Epithelial cell of prostate (primary cell): ENCODE results near the gene ARNT2.
A peak's percentile ranks its signal among the peaks of the same experiment; 100 is the strongest.

Experiments used
- DNase-seq: peaks from one replicate; pipeline ENCODE4 v3.0.0-alpha.2; 2011; ENCODE audit warnings: low read depth, low spot score
- H3K27ac ChIP-seq: fragments of 450-650 bp; 2 replicates; pipeline ENCODE4 v1.5.1; 2017; ENCODE audit warnings: mild to moderate bottlenecking

ARNT2 gene

DNA sequence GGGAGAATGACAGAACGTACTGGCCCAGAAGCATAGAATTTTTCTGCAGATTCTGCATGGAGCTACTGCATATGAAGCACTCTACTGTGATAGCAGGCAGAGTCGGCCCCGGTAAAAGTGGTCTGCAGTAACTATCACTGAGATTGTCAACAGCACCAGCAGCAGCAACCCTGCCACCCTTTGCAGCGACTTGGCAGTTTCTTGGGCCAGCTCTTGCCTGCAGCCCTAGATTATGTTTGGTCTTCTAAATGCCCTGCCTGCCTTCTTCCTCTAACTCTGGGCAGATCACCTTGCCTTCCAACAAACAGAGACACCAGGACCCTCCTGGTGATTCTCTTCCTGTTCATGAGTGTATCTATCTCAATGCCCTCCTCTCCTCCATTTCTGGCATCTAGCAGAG lies 161.8 kb downstream of the ARNT2 start:
- H3K27ac ChIP-seq: no peak overlapping the region
- no peak for DNase-seq

DNA sequence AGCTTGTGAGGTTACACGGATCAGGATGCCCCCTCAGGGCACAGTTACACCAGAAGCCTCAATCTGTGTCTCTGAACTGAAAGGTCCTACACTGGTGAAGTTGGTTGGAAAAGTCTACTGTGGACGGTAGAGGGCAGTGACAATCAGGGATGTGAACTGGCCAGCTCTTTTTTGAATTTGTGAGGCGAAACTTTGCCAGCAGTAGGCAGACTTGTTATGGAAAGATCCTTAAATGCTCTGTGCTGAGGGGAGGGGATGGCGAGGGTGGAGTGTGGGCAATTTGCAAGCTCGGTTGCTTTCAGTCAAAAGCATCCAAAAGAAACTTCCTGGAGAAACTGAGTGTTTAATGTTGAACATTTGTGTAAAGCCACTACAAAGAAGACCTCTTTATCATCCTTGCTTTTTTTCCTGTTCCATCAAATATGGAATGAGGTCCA lies 163.6 kb downstream of the ARNT2 start:
- H3K27ac ChIP-seq: peak overlapping the region; percentile 16
- peak; percentile 22 for DNase-seq

DNA sequence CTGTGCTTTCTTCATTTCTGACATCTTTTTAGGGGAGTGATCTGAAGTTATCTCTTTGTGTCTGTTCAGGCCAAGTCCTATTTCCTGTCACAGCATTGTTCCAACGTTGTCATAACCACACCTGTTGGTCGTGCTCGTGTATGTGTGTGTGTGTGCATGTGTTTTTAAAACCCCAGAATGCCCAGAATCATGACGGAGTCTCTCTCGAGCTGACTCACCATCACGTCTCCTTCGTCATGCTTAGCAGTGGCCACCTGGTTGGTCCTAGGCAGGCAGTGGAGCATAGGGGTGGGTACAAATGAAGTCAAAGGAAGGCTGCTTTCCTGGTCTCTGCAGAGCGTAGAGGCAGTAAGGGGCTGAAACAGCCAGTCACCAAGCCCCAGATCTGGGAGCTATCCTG lies 164.1 kb downstream of the ARNT2 start:
- DNase-seq: peak; percentile 16
- peak overlapping the region; percentile 16 for H3K27ac ChIP-seq

DNA sequence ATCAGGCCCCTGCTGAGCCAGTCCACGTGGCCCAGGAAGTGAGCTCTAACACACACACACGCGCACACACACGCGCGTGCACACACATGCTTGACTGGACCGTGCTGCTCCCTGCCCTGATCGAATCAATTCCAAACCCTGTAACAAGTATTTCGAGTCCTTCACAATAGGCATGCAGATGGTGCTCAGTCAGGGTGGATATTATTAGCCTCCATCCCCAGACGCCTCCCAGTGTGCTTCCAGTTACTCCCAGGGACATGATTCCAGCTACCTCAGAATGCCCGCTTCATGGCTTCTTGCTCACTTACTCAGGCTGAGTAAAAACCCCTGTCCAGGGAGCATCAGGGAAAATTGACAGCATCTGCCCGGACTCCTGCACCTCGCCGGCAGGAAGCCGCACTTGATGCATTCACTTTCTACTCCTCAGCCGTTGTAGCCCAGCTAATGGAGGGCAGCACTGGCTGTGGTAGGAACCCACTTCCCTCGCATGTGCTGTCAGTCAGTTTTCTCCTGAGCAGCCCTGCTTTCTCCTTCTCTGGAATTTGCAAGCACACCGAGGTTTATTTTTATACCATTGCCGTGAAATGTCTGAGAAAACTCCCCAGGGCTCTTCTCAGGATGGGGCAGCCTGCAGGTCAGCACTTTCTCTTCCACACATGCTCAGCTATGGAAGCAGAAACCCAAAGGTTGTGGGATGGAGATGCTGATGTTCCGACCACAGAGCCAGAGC lies 164.9 kb downstream of the ARNT2 start:
- H3K27ac ChIP-seq: no peak overlapping the region
- DNase-seq: no peak

- DNase-seq: no peak
- no peak overlapping the region for H3K27ac ChIP-seq
These were observed 165.5 kb downstream of the ARNT2 start for GRCh38 chr15:80569656-80570055.

DNA sequence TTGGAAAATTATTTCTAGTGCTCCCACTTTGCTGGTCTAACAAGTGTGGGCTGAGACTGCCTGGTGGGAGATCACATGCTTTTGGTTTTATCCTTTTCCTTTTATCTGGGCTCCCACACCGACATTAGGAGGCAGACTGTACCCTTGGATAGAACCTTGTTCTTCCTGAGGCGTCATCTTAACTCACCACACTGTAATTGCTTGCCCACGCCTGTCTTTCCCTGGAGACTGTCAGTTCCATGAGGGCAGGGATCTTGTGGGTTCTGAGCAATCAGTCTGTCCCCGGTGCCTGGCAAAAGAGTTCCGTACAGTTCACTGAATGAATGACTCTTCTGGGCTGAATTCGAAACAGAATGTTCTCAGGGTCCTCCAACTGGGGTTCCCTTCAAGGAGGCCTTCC lies 166.4 kb downstream of the ARNT2 start:
- no peak for DNase-seq
- no peak overlapping the region for H3K27ac ChIP-seq

DNA sequence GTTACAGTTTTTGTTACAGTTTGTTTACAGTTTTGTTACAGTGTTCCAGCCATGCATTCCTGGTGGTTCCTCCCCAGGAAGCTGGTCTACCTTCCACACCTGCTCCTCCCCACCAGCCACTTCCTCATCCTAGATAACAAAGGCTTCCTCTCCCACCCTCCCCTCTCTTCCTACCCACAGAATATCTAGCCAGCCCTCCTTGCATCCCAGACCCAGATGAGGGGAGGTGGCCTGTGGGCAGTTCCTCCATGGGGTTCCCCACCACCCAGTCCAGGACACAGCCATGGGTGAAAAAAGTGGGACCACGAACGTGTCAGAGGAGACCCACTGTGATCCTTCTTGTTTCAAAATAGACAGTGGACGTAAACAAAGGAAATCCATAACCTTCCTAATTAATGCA lies 168.2 kb downstream of the ARNT2 start:
- H3K27ac ChIP-seq: no peak overlapping the region
- DNase-seq: no peak

DNA sequence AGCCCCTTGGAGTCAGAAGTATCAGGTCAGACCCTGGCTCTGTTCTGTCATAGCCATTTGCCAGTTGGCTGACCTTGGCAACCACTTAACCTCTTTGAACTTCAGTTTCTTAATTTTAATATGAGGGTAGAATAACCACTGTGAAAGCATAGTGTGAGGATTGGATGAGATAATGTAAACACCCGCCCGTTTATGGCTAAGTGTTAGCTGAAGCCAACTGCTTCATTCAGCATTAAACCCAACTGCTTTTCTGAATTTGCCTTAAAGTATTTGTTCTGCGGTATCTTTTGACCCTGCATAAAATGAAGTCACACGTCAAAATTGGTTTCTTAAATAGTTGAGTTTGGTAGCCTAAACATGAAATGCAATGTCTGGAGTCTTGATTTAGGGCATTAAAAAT lies 169.4 kb downstream of the ARNT2 start:
- no peak for DNase-seq
- no peak overlapping the region for H3K27ac ChIP-seq

- no peak overlapping the region for H3K27ac ChIP-seq
- no peak for DNase-seq
These were observed 170.4 kb downstream of the ARNT2 start for GRCh38 chr15:80574590-80574989.

- DNase-seq: no peak
- H3K27ac ChIP-seq: no peak overlapping the region
These were observed 172.4 kb downstream of the ARNT2 start for GRCh38 chr15:80576519-80577090.

DNA sequence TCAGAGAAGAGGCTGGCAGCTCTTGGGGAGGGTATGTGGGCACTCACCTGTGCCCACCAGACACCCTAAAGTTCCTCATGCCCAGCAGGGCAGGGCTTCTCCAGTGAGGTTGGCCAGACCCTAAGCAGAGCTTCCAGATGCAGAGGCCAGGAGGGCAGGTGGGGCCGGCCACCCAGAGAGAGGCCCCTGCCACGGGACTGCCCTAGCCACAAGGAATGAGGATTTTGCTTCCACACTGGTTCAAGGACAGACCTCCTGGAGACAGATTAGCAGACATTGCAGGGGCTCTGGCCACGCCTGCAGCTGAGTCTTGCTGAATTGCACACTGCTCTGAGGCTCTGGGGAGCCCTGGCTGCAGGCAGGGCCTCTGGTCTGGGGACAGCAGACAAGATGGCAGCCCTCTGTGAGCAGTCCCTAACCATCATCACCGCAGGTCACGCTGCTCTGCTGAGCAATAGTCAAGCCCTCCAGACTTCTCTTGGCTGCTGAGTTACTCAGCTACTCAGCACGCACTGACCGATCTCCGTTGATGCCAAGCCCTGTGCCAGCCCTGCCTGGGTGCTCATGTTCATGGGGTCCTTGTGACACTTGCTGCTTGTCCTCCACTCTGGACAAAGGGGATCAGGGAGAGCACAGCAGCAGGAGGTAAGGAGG lies 173.5 kb downstream of the ARNT2 start:
- no peak overlapping the region for H3K27ac ChIP-seq
- DNase-seq: no peak

DNA sequence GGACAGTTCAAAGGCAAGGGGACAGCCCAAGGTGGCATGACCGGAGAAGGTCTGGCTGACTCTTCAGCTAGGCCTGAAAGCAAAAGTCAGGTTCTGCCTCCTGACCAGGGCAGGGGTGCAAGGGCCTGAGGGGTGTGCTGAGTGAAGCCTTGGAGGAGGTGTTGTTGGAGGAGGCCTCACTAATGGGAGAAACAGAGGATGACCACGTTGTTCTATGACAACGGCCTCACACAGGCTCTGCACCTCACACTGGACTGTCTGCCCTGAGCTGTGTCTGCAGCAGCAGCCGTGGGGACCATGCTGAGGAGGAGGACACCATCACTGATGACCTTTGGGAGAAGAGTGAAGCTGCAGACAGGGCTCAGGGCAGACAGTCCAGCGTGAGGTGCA lies 174.0 kb downstream of the ARNT2 start:
- no peak for DNase-seq
- H3K27ac ChIP-seq: no peak overlapping the region

DNA sequence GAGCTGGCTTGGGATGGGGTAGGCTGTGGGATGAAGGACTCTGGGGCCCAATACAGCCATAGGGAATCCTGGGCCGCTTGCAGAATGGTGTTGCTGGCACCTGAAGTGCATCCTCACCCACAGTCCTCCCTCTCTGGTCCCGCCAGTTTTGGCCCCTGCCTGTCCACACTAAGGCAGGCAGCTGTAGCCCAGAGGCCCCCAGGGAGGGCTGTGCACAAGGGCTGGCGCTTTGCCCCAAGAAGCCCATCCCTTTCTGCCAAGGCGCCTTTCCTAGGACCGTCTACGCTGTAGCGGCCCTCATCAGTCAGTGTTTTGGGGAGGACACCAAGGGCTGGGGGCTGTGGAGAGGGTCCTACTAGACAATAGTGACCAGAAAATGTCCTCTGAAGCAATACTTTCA lies 174.7 kb downstream of the ARNT2 start:
- no peak for DNase-seq
- H3K27ac ChIP-seq: no peak overlapping the region

DNA sequence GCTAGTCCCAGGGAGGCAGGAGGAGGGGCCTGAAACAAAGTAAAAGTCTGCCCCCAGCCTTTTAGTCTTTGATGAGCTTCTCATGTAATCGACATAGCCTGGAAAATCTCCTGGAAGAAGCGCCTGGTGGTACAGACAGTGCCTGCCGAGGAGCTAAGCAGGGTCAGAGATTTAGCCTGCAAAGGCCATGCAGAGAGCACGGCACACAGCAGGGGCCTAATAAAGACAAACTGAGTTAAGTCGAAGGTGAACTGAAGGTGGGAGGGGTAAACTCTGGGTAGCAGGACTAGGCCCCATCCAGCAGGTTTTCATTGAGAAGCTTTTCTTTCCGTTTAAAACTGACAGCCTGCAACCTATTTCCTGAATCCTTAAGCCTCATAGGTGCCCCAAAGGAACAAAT lies 175.4 kb downstream of the ARNT2 start:
- H3K27ac ChIP-seq: peak overlapping the region; percentile 95

DNA sequence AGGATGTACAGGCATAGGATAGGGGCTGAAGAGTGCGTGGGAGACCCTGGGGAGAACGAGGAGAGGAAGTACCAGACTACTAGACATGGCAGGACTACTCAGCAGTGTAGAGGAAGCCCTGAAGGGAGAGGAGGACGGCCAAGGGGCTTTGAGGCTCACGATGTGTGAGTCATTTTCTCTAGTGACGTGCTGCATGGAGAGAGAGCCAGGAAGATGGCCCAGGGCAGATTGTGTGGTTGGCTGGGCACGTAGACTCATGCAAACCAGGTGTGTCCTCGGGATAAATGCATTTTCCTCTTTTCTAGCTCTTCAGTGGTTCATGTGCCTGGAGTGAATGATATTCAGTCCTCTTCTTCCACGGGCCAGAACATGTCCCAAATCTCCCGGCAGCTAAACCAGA lies 175.9 kb downstream of the ARNT2 start:
- H3K27ac ChIP-seq: peak overlapping the region; percentile 95
- peak; percentile 98 for DNase-seq

More for the DNA sequence above, 175.4 kb downstream of the ARNT2 start:
- DNase-seq: no peak

DNA sequence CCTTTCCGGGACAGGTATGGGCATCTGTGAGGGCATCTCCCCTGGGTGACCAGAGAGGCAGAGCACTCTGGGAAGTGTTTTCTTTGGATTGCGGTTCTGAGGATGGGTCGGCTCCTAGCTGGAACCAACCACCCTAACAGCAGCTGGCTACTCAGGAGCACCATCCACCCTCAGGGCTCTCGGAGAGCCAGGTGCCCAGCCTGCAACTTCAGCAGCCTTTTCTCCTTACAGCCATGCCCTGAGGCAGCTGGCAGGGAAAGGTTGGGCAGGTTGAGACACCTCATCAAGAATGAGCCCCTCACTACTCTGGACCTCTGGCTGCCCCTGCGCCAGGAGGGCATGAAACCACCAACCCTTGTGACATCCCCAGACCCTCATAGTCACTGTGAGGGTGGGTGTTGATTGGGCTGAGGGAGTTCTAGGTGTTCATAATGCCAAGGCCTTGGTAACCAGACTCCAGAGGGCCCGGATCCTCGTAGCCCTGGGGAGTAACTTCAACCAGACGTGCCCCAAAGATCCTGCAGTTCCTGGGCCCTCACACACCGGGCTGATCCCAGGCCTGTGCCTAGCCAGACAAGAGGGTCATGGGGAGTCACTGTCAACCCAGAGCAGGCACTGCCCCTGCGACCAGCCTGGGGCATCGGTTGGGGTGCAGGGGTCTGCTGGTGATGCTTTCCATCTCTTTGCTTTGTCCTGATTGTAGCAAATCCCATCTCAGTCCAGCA lies 176.5 kb downstream of the ARNT2 start:
- no peak for DNase-seq
- H3K27ac ChIP-seq: peak overlapping the region; percentile 95

- peak; percentile 31 for DNase-seq
- H3K27ac ChIP-seq: peak overlapping the region; percentile 95
These were observed 177.8 kb downstream of the ARNT2 start for GRCh38 chr15:80581976-80582375.

DNA sequence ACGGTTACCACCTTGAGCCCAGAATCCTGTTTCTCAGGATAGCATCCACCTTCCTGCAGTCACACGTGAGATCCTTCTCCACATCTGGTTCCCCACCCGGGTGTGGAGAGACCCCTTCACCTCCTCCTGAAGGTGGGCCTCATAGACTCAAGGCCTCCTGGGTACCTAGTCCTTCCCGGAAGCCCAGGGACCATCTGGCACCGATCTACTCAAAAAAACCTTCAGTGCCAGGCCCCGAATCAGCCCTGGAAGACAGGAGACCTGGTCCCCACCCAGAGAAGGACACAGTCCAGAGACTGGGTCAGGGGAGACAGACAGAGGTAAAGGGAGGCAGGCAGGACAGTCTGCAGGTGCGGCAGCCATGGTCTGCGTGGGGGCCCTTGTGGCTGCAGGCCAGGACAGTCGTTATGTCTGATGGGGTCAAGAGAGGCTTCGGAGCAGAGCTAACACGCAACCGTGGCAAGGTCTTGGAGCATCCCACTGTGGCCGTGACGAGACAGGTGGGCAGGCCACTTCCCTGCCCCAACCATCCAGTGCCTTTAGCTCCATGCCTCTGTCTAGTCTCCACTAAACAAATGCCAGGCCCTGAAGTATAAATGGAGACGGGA lies 178.7 kb downstream of the ARNT2 start:
- peak overlapping the region; percentile 95 for H3K27ac ChIP-seq
- no peak for DNase-seq

DNA sequence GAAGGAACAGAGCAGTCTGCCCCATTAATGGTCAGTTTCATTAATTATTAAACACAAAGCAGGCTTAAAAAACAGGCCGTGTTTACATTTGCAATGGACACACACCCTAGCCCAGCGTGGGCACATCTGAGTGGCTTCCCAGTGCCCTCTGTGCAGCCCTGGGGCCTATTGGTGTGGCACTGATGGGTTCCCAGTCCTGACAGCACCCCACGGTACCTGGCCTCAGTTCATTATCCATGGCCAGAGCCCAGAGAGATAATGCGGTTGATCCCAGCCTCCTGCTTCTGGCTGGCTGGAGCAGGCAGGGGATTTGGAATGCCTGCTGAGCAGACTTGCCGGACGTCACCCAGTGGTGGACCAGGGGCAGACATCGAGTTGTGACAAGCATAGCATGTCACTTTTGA lies 180.4 kb downstream of the ARNT2 start:
- H3K27ac ChIP-seq: no peak overlapping the region
- DNase-seq: no peak

GRCh38 chr15:80584973-80585525 lies 180.9 kb downstream of the ARNT2 start:
- DNase-seq: no peak
- H3K27ac ChIP-seq: peak overlapping the region; percentile 60
